DOHH2 (cell line): ENCODE results near the gene FASTK.

Source experiments
- H3F3A ChIP-seq: fragments of 200-600 bp; sonication (generic), shearing (Covaris generic); 2 replicates; pipeline ENCODE4 v1.6.0; 2016; ENCODE audit warnings: antibody characterized with exemption, mild to moderate bottlenecking; ENCODE audit not compliant: control insufficient read depth, insufficient read depth
- H3K27ac ChIP-seq: fragments of 200-600 bp; sonication (generic); 2 replicates; pipeline ENCODE4 v1.5.1; 2014; ENCODE audit warnings: low read depth, mild to moderate bottlenecking, low read length, moderate library complexity
- H3K27me3 ChIP-seq: fragments of 200-600 bp; sonication (generic); 2 replicates; pipeline ENCODE4 v1.6.1; 2014; ENCODE audit warnings: mild to moderate bottlenecking, low read length, mixed read lengths; ENCODE audit not compliant: control insufficient read depth
- H3K36me3 ChIP-seq: fragments of 200-600 bp; sonication (generic); 2 replicates; pipeline ENCODE4 v1.6.1; 2014; ENCODE audit warnings: mild to moderate bottlenecking, low read length, moderate library complexity, mixed read lengths; ENCODE audit not compliant: control insufficient read depth
- H3K4me1 ChIP-seq: fragments of 200-600 bp; sonication (generic); 2 replicates; pipeline ENCODE4 v1.6.1; 2014; ENCODE audit warnings: mild to moderate bottlenecking, low read length, mixed read lengths; ENCODE audit not compliant: control insufficient read depth
- H3K4me2 ChIP-seq: fragments of 200-600 bp; sonication (generic); 2 replicates; pipeline ENCODE4 v1.6.0; 2014; ENCODE audit warnings: mild to moderate bottlenecking, low read length, moderate library complexity
- H3K4me3 ChIP-seq: fragments of 200-600 bp; sonication (generic); 2 replicates; pipeline ENCODE4 v1.5.1; 2014; ENCODE audit warnings: mild to moderate bottlenecking, low read length, mixed read lengths
- H3K79me2 ChIP-seq: fragments of 200-600 bp; sonication (generic); 2 replicates; pipeline ENCODE4 v1.6.1; 2014; ENCODE audit warnings: mild to moderate bottlenecking, low read length, mixed read lengths; ENCODE audit not compliant: control insufficient read depth
- H3K9me2 ChIP-seq: fragments of 200-600 bp; sonication (generic); replicated peaks from 2 replicates; pipeline ENCODE4 v1.6.1; 2014; ENCODE audit warnings: mild to moderate bottlenecking, low read length, mixed read lengths; ENCODE audit not compliant: control insufficient read depth
- H3K9me3 ChIP-seq: fragments of 200-600 bp; sonication (generic); 2 replicates; pipeline ENCODE4 v1.6.1; 2014; ENCODE audit warnings: antibody characterized with exemption, low read length, mixed read lengths; ENCODE audit not compliant: control insufficient read depth, insufficient read depth
- H4K20me1 ChIP-seq: fragments of 200-600 bp; sonication (generic); 2 replicates; pipeline ENCODE4 v1.6.0; 2014; ENCODE audit warnings: low read depth, mild to moderate bottlenecking, antibody characterized with exemption, low read length, moderate library complexity; ENCODE audit not compliant: control insufficient read depth, insufficient read depth
- EZH2phosphoT487 ChIP-seq: fragments of 200-600 bp; sonication (generic); IDR thresholded peaks from 2 replicates; pipeline ENCODE4 v1.6.1; 2017; ENCODE audit warnings: borderline replicate concordance, mild to moderate bottlenecking, antibody characterized with exemption, low read length, moderate library complexity, mixed read lengths
- TF ChIP-seq, protein P1 (sequence below): fragments of 200-600 bp; sonication (generic); IDR thresholded peaks from one replicate; pipeline ENCODE4 v1.5.1; 2014; ENCODE audit warnings: antibody characterized with exemption, mild to moderate bottlenecking, low read depth, low read length; ENCODE audit not compliant: poor library complexity, severe bottlenecking

Gene FASTK

DNA sequence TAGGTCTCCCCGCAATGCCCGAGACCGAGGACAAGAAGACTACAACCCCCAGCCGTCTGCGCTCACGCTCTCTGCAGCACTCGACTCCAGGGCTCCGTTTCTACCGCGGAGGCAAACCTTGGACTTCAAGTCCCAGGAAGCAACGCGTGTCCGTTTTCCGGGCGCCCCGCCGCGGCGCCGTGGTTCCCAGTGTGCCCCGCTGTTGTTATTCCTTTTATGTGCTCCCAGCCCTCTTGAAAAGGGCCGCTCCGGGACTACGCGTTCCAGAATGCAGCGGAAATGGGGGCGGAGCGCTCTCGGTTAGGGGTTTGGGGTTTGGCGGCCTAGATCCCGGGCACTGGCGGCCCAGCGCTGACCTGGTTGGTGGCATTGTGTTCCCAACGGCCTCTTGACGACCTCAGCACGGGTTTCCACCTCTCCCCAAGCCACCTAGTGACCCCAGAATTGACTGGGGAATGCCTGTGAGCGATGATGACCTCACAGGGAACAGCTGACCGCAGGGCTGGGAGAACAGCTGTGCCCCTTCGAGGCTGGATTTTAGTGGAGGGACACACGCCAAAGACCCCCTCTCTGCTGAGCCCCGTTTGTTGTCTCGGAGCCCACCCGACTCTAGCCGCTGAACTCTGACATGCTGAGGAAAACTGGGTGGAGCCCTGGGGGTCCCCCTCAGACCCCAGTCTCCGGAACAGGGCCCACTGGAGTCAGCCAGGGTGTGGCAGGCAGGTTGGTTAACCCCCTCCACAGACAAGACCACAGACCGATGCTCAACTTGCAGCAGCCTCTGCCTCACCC lies 22.4 kb downstream of the FASTK start:
- Histone ChIP-seq H3K27ac (peak overlapping the region; percentile 61), H3F3A (peaks cover 7% of the 10 kb centered on the region), H3K36me3 (peaks cover 19% of the 10 kb centered on the region), H3K27me3 (no peaks in the 10 kb centered on the region), H4K20me1 (peaks cover 7% of the 10 kb centered on the region; the same call in 1 of the 2 replicates), H3K4me1 (peaks cover 33% of the 10 kb centered on the region), H3K79me2 (peaks cover 30% of the 10 kb centered on the region), H3K4me2 (peak overlapping the region; percentile 97), H3K9me2 (no peaks in the 10 kb centered on the region), H3K4me3 (peak overlapping the region; percentile 89), H3K9me3 (no peaks in the 10 kb centered on the region)
- TF ChIP-seq, protein P1, sequence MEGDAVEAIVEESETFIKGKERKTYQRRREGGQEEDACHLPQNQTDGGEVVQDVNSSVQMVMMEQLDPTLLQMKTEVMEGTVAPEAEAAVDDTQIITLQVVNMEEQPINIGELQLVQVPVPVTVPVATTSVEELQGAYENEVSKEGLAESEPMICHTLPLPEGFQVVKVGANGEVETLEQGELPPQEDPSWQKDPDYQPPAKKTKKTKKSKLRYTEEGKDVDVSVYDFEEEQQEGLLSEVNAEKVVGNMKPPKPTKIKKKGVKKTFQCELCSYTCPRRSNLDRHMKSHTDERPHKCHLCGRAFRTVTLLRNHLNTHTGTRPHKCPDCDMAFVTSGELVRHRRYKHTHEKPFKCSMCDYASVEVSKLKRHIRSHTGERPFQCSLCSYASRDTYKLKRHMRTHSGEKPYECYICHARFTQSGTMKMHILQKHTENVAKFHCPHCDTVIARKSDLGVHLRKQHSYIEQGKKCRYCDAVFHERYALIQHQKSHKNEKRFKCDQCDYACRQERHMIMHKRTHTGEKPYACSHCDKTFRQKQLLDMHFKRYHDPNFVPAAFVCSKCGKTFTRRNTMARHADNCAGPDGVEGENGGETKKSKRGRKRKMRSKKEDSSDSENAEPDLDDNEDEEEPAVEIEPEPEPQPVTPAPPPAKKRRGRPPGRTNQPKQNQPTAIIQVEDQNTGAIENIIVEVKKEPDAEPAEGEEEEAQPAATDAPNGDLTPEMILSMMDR, result no peak
- TF ChIP-seq EZH2phosphoT487, result no peak

- H3K4me3 ChIP-seq, result peak within 1 kb of the TSS; percentile 89
- H3K4me2 ChIP-seq, result peak within 1 kb of the TSS; percentile 97
- H3K9me2 ChIP-seq, result no peaks in the 10 kb centered on the region
- H3K27me3 ChIP-seq, result no peaks in the 10 kb centered on the region
- H4K20me1 ChIP-seq, result peaks cover 7% of the 10 kb centered on the region; the same call in 1 of the 2 replicates
- peaks cover 34% of the 10 kb centered on the region for H3K4me1 ChIP-seq
- peaks cover 30% of the 10 kb centered on the region for H3K79me2 ChIP-seq
- H3K9me3 ChIP-seq, result no peaks in the 10 kb centered on the region
- TF ChIP-seq EZH2phosphoT487, result no peak
- TF ChIP-seq, protein P1, result no peak
- H3K36me3 ChIP-seq, result peaks cover 16% of the 10 kb centered on the region
- H3F3A ChIP-seq, result peaks cover 7% of the 10 kb centered on the region
- H3K27ac ChIP-seq, result peak within 1 kb of the TSS; percentile 61
These were observed 23.1 kb downstream of the FASTK start, which contains the start of gene CDK5 for GRCh38 chr7:151057506-151057988. TSS of gene CDK5 (minus strand) at chr7:151057897. CDS start at chr7:151057848, 49 bp downstream.

DNA sequence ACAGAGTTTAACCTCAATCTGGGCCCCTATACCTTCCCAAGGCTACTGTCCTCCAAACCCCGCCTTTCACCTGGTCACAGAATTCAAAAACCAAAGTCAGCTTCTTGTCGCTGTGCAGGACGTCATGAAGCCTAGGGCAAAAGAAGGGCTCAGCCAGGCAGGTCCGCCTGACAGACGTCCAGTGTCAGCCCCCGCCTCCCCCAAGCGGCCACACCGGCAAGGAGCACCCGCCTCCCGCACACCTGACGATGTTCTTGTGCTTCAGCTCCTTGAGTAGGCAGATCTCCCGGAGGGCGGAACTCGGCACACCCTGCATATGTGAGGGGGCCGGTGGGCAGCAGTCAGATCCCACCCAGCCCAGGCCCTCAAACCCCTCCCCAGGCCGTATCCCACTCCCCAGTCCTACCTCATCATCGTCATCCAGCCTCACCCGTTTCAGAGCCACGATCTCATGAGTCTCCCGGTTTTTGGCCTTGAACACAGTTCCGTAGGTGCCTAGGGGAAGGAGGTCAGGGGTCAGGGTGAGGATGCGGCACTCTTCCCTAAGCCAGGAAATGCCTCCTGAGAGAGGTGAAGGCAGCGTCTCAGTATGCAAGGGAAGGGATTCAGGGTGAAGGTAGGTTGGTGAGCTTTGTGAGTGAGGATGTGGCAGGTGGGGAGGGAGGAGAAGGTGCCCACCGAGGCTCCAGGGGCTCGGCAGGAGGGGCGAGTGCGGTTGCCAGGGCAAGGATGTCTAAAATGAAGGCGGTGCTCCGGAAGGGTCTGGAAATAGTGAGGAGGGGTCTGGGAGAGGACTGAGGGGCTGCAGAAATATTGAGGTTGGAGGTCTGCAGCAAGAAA lies 23.7 kb downstream of the FASTK start:
- peaks cover 7% of the 10 kb centered on the region for H3F3A ChIP-seq
- no peaks in the 10 kb centered on the region for H3K27me3 ChIP-seq
- H3K36me3 ChIP-seq, result peaks cover 9% of the 10 kb centered on the region
- no peak for TF ChIP-seq EZH2phosphoT487
- TF ChIP-seq, protein P1, result no peak
- H3K4me2 ChIP-seq, result peak overlapping the region; percentile 64
- H3K79me2 ChIP-seq, result peaks cover 24% of the 10 kb centered on the region
- no peaks in the 10 kb centered on the region for H3K9me2 ChIP-seq
- H3K4me3 ChIP-seq, result peak overlapping the region; percentile 89
- no peak overlapping the region for H3K27ac ChIP-seq
- H3K9me3 ChIP-seq, result no peaks in the 10 kb centered on the region
- peaks cover 34% of the 10 kb centered on the region for H3K4me1 ChIP-seq
- H4K20me1 ChIP-seq, result peaks cover 7% of the 10 kb centered on the region; the same call in 1 of the 2 replicates
